Measurements from ENCODE around the gene SPTY2D1.
"Not testable (repeated sequence)": the region's sequence is repeated elsewhere in the genome, so short reads cannot be mapped to it uniquely, and the experiment has no call there.

DNA sequence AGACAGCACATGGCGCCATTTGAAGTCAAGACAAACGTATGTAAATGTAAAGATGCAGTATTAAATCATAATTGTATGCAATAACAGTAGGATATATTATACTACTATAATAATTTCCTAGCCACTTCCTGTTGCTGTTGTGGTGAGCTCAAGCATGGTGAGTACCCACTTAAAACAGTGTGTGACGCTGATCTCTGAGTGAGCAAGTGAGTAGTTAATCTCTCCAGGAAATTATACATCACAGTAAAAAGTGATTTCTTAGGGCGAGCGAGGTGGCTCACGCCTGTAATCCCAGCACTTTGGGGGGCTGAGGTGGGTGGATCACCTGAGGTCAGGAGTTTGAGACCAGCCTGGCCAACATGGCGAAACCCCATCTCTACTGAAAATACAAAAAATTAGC is 38.1 kb upstream of the SPTY2D1 start:
- TF ChIP-seq, protein P1, sequence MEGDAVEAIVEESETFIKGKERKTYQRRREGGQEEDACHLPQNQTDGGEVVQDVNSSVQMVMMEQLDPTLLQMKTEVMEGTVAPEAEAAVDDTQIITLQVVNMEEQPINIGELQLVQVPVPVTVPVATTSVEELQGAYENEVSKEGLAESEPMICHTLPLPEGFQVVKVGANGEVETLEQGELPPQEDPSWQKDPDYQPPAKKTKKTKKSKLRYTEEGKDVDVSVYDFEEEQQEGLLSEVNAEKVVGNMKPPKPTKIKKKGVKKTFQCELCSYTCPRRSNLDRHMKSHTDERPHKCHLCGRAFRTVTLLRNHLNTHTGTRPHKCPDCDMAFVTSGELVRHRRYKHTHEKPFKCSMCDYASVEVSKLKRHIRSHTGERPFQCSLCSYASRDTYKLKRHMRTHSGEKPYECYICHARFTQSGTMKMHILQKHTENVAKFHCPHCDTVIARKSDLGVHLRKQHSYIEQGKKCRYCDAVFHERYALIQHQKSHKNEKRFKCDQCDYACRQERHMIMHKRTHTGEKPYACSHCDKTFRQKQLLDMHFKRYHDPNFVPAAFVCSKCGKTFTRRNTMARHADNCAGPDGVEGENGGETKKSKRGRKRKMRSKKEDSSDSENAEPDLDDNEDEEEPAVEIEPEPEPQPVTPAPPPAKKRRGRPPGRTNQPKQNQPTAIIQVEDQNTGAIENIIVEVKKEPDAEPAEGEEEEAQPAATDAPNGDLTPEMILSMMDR (IDR thresholded peaks at IDR 0.05), result not testable (repeated sequence)
- TF ChIP-seq POLR2AphosphoS5 (IDR thresholded peaks at IDR 0.05; ENCODE audit: low read depth, low read length); EP300 (IDR thresholded peaks at IDR 0.05; ENCODE audit: borderline replicate concordance in 1 of 2, low read depth in 1 of 2, low read length in 1 of 2); RAD21 (IDR thresholded peaks at IDR 0.05; ENCODE audit: low read length); TAF1 (IDR thresholded peaks at IDR 0.05; ENCODE audit: borderline replicate concordance, low read depth, low read length); MXI1 (IDR thresholded peaks at IDR 0.05; ENCODE audit: low read depth, low read length): not testable (repeated sequence)

All from SK-N-SH (cell line).